Muscle of back (tissue), 11 donors: Measurements from ENCODE around the gene ARHGAP40. TPM values are rescaled to one million over a fixed set of nuclear protein-coding genes. Genes with fewer than 3 reads are reported as not detected.
A peak's percentile ranks its signal among the peaks of the same experiment; 100 is the strongest.
"Not testable (repeated sequence)": the region's sequence is repeated elsewhere in the genome, so short reads cannot be mapped to it uniquely, and the experiment has no call there.

Experiments used
- DNase-seq, 3 donors: peaks; one replicate each; pipeline versions ENCODE4 v3.0.0 to v3.0.0-alpha.2; 2013
- polyA plus RNA-seq, 10 donors: library from polyadenylated mRNA; unstranded; fragments of 120-200 nt; gene quantifications; one replicate each; pipeline ENCODE4 v1.2.1, GENCODE V29; 2013; ENCODE audit not compliant: insufficient read length in 10 of 10

ARHGAP40 gene
- polyA plus RNA-seq, 10 donors = 0.12 to 0.57 TPM; not detected in 8

DNA sequence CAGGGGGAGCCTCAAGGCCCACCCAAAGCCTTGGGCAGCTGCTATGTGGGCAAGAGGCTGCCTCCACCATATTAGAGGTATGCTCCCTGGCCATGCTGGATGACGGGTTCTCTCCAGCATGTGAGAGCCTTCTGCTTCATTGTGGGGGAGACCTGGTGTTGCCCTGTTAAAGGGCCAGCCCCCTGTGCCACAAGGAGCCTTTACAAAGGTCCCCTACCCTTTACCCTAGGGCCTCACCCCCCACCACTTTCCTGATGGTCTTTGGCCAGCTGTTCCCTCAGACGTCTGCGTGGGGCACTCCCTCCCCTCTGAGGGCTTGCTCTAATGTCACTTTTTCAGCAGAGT is 15.5 kb upstream of the ARHGAP40 start:
- no peak for DNase-seq

DNA sequence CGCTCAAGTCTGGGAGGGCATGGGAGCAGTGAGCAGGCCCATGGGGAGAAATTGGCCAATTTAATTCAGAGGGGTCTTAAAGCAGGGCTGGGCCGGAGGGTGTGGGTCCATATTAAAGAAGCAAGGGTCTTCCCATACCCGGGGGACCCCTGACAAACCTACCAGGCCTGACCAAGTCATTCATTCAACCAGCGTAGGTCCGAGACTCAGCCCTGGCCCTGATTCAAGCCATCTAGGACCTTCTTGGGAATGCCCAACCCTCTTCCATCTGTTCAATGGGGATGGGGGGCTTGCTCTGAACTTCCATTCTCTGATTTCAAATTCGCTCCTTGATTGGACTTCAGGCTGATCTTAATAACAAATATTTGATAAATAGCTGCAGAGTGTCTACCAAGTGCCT is 13.3 kb upstream of the ARHGAP40 start:
- DNase-seq = no peak

DNA sequence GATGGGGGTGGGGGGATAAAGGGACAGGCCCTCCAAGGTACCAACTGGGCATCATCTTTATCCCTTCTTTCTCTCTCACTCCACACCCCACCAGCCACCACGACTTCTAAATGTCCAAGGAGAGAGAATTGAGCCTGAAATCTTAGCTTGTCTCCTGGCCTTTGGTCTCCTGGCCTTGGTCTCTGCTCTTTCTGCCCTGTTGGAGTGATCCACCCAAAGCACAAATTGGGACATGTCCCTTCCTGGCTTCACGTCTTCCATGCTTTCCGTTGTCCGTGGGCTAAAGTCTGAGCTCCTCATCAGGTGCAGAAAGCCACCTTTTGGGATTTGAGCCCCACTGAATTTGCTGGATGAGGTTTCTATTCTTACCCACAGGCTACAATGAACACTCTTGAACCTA is 12.3 kb upstream of the ARHGAP40 start:
- no peak for DNase-seq

DNA sequence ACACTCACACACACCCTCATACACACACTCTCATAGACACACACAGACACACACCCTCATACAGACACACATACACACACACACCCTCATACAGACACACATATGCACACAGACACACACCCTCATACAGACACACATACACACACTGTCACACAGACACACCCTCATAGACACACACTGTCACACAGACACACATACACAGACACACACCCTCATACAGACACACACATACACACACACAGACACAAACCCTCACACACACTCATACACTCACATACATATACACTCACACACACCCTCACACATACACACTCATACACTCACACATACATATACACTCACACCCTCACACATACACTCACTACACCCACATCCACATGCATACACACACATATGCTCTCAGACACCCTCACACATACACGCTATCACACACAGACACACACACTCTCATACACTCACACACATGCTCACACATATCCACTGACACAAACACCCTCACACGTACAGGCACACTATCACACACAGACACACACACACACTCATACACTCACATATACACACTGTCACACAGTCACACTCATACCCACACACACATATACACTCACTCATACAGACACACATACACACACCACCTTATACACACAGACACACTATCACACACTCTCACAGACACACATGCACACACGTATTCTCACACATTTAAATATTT is 11.5 kb upstream of the ARHGAP40 start:
- no peak for DNase-seq

DNA sequence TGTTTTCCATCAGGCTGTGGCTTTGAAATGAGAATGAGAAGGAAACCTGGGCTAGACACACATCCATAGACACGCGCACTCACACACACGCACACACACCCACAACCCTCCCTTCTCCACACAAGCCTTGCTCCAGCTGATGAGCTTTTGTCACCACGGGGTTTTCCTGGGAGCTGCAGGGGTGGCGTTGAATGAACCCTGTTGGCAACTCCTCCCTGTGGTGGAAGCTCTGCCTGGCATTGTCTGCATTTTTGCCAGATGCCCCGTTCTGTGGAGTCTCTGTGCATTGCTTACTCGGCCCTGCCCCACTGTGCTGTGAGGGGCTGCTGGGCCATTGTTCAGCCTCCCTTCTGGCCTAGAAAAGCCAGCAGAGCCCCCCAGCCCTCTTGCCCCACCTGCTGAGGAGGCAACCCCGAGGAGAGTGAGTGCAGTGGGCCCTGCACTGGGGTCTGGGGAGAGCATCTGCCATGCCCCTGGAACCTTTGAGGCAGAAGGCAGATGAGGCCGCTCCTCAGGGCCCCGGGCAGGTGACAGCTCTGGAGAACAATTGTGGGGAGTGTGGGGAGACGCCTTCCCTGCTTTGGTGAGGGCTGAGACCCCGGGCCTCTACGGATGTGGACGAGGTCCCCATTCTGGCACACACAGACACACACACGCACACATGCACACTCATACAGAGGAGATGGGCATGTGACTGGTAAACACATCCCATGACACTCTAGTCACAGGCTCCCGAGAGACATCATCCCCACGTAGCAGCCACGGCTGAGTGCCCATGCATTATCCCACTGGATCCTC is 10.7 kb upstream of the ARHGAP40 start:
- no peak for DNase-seq

DNA sequence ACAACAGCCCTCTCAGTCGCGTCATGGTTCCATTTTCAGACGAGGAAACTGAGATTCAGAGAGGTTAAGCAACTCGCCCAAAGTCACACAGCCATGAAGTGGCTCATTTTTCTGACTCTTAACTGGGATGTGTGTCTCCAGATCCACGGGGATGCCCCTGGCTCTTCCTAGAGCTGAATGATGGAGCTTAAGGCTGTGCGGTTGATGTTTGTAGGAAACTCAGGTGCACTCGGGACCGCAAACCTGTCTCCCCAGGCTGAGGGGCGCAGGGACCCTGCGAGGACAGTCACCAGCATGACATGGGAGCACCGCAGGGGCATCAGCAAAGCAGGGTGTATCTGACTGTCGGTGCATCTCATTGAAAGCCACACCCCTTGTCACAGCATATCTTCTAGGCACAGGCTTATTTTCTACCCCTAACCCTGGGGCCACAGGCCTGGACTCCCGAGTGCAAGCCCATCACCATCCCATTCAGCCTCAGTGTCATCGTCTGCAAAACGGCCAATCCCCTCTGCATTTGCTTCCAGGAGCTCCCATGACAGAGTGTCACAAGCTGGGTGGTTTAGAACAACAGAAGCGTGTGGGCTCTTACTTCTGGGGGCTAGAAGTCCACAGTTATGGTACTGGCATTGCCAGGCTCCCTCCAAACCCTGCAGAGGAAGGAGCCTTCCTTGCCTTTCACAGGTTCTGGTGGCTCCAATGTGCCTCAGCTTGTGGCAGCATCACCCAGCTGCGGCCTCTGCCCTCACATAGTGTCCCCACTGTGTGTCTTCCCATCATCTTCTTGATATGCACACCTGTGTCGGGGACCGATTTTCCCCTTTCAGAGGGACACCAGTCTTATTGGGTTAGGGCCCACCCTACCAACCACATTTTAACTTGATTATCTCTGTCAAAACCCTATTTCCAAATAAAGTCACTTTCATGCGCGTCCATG is 9.9 kb upstream of the ARHGAP40 start:
- no peak for DNase-seq

DNA sequence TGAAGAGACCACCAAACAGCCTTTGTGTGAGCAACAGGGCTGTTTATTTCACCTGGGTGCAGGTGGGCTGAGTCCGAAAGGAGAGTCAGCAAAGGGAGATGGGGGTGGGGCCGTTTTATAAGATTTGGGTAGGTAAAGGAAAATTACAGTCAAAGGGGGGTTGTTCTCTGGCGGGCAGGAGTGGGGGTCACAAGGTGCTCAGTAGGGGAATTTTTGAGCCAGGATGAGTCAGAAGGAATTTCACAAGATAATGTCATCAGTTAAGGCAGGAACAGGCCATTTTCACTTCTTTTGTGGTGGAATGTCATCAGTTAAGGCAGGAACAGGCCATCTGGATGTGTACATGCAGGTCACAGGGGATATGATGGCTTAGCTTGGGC is 9.2 kb upstream of the ARHGAP40 start:
- not testable (repeated sequence) for DNase-seq

DNA sequence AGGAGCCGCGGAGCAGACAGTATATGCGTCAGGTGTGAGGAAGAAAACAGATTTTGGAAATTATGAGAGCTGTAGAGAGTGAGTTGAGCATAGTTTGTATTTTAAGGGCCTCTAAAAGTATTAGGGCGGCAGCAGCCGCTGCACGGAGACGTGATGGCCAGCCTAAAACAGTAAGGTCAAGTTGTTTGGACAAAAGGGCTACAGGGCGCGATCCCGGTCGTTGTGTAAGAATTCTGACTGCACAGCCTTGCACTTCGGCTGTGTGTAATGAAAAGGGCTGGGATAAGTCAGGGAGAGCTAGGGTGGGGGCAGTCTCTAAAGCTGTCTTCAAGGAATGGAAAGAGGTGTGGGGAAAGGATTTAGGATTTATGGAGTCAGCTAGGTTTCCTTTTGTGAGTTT is 7.3 kb upstream of the ARHGAP40 start:
- not testable (repeated sequence) for DNase-seq

DNA sequence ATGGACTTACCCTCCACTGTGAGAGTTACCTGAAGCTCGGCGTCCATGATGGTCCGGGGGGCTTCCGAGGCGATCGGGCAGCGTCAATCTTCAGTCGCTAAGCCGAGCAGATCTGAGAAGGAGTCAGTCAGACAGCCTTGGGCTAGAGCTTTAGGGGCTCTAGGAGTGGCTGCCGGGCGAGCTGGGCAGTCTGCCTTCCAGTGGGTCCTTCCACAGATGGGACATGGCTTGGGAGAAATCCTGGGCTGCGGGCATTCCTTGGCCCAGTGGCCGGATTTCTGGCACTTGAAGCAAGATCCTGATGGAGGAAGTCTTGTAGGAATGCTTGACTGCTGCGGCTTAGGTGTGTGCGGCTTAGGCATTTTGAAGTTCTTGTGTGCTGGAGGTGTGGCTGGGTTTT is 5.7 kb upstream of the ARHGAP40 start:
- DNase-seq = not testable (repeated sequence)

DNA sequence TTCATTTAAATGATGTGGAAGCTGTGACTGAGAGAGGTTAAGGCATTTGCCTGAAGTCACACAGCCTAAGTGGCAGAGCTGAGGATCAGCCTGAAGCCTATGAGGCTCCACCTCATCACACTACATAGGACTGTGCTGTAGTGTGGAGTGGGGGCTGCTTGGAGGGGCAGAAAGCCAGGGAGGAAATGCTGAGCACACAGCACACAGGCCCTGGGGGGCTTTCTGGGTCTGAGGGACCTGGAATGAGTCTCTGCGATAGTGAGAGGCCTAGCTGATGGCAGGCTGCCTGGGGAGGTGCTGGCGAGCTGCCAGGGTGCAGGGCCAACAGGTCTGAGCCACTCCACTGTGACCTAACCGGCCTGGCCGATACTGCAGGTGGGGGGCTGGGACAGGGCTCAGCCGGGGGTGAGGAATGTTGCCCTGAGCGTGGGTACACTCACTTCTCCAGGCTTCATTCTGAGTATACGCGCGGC is 2.2 kb upstream of the ARHGAP40 start:
- peak in 1 of 3 donors; percentile 23 for DNase-seq

DNA sequence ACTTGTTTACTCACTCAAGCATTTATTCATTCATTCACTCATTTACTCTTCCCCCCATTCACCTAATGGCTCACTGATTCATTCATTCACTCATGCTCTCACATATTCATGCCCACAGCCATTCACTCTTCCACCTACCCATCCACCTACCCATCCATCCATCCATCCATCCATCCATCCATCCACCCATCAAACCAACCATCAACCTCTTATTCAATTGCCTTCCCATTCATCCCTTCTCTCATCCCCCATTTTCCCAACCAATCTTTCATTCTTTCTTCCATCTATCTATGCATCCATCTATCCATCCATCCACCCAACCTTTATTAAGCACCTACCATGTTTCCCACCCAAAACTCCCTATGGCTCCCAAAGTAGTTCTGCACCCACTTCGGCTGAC is 1.6 kb upstream of the ARHGAP40 start:
- no peak for DNase-seq

DNA sequence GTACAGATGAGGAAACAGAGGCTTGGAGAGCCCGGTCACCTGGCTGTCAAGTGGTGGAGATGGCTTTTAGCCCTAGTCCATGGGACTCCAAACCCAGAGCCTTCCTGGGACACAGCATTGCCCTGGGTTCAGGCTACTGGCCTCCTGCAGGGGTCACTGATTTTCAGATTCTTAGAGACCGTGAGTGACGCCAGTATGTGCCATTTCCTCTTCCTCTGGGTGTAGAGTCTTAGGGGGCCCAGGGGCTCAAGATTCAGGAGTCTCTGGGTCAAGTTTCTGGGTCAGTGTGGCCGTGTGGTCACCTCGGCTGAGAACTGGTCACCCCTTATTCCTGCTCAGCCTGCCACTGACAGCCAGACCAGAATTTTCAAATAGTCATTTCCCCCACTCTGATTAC is 574 bp downstream of the ARHGAP40 start:
- no peak for DNase-seq

DNA sequence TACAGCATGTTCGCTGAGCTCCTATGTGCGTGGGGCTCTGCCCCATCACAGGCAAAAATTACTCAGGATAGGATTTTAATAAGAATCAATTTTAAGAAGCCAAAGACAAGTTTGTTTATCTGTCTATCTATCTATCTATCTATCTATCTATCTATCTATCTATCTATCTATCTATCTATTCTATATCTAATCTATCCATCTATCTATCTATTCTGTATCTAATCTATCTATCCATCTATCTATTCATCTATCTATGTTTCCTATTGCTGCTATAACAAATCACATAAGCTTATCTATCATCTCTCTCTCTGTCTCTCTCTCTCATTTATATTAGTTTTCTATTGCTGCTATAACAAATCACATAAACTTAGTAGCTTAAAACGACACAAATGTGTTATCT is 1.7 kb downstream of the ARHGAP40 start:
- no peak for DNase-seq

DNA sequence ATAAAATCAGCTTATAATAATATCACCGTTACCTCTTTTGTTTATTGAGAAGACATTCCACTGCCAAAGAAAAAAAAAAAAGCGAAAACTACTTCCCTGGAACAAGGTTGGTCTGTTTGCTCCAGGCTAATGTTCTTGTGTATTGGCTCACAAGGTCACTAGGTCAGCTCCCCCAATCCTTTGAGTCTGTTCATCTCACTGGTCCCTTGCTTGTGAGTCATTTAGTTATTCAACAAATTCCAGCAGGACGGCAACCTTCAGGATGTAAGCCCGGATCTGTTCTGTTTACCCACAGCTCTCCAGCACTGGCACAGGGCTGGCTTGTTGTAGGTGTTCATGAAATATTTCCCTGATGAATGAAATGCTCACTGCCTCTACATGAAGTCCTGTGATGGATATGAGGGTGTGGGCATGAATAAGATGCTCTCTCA is 3.3 kb downstream of the ARHGAP40 start:
- no peak for DNase-seq

DNA sequence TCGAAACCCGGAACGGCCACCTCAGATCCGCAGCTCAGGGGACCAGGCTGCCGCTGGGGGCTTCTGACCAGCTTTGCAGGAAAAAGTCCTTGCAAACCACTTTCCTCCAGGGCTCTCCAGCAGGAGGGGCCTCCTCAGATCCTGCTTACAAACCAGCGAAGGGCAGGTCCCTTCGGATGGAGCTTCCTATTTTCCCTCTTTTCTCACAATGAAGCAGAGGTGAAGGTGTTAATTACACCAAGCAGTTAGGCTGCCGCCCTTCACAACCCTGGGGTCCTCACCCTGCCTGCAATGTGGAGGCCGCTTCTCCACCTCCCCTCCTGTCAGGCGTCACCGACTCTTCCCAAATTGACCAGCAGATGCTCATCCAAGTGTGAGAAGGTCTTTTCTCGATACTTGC is 5.7 kb downstream of the ARHGAP40 start:
- no peak for DNase-seq

DNA sequence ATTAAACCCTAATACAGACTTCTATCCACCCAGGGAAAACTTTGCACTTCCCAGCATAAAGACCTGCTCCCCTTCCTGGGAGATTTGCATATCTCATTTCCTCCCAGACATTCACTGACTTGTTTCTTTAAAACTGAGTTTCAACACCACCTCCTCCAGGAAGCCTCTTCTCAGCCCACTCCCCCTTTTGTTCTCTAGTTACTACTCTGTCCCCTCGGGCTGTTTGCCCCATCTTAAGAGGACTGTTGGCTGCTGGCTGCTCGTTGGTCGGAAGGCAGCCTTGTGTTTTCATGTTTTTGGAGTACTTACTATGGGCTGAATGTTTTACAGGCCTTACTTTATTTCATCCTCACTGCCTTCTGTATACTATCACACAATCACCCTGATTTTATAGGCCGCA is 6.6 kb downstream of the ARHGAP40 start:
- DNase-seq = no peak

DNA sequence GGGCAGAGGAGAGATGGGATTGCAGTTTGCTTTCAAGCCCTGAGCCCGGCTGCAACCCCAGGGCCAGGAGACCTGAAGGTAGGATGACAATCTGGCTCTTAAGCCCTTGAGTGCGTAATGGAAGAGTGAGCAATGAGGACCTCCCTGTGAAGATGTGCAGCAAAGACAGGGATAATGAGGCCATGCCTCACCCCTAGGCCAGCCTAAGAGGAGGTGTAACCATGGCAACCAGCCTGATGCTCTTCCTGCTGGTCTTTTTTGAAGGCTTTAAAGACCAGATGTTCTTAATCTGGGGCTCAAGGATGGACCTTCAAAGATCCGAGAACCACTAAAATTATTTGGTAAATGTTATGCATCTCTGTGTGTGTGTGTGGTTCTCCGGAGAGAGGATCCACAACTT is 8.2 kb downstream of the ARHGAP40 start:
- no peak for DNase-seq

DNA sequence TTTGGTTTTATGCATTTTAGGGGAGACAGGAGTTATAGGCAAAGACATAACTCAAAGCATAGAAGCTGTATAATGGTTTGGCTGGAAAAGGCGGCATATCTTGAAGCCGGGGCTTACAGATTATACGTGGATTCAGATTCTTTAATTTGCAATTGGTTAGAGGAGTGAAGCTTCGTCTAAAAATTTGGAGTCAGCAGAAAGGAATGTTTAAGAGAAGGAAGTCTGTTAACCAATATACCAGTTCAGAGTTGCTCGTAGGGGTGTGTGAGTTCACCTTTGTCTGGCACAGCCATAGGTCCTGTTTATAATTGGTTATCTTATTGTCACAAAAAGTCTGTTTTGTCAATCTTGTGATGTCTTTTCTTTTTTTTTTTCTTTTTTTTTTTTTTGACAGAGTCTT is 8.9 kb downstream of the ARHGAP40 start:
- no peak for DNase-seq

DNA sequence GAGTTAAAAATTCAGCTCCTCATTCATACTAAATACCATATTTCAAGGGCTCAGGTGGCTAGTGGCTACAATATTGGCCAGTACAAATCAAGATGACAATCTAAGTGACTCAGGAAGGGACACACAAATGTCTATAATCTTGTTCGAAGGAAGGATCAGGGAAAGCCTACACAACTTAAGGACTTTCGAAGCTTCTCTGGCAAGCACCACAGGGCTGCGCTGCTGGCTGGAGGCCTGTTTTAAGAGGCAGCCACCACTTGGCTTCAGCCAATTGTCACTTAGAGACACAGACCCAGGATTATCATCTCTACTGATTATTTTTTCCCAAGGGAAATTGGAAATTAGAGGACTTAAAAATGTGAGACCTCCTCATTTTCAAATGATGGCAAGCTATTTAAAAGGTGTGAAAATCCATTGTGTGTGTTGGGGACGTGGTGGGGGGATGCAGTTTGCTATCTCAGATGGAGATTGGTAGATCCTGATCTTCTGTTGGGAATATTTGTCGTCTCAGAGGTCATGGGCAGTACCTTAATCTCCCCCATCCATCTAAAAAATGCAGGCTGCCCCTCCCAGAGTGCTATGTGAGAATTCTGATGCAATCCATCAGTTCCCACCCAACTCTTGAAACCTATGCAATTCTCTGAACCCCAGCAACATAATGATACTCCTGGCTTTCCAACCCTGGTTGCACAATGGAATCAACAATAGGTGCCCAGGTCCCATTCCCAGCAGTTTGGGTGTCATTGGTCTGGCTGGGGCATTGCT is 11.3 kb downstream of the ARHGAP40 start:
- no peak for DNase-seq

DNA sequence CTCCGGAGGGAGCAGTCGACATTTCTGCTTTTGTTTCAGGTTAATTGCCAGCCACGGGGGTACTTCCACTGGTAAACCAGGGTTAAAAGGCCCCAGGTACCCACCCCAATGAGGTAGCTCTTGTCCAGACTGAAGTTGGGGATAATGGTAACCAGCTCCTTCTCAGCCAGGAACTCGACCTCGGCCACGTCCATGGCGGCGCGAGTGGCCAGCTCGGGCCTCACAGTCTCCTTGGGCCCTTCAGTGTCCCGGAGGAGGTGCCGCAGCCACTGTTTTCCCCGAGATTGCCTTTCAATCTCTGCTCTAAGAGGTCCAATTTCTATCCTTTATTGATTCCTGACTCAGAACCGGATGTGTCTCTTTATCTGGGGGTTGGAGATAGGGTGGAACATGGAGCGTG is 13.7 kb downstream of the ARHGAP40 start:
- no peak for DNase-seq

DNA sequence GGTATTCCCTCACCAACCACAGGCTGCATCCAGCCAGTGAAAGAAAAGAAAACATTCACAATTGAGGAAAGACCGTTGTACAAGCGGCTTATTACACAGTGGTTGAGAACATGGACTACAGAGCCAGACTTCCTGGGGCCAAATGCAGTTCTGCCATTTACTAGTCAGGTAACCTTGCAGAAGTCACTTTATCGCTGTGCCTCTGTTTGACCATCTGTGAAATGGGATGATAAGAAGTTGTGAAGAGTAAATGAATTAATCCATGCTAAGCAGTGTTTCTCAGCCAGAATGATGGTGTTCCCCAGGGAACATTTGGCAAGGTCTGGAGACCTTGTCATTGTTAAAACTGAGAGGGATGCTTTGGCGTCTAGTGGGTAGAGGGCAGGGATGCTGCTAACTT is 14.8 kb downstream of the ARHGAP40 start:
- no peak for DNase-seq
